Measurements from ENCODE around the gene PLK2. TPM values are rescaled to one million over a fixed set of nuclear protein-coding genes. Genes with fewer than 3 reads are reported as not detected.

Gene PLK2
- total and polyA plus RNA-seq, 2 of the 8 experiments (the other 6 are each of a cell fraction or from before 2014, with no cell fraction given) = 5.8 to 20.6 TPM

- no peak for TF ChIP-seq POLR2AphosphoS5 (IDR thresholded peaks at IDR 0.05; ENCODE audit: low read depth, low read length)
- TF ChIP-seq CTCF (IDR thresholded peaks at IDR 0.05; ENCODE audit: control extremely low read depth in 1 of 3, insufficient read depth in 1 of 3, low read depth in 1 of 3, low read length in 3 of 3) = no peak
- TF ChIP-seq RFX5 (IDR thresholded peaks at IDR 0.05; ENCODE audit: borderline replicate concordance, low read depth, low read length) = no peak
Observed at GRCh38 chr5:58431832-58432231, 28.1 kb downstream of the PLK2 start (continued).
